HCT116 (cell line): ENCODE results near the gene GFM2. TPM values are rescaled to one million over a fixed set of nuclear protein-coding genes. Genes with fewer than 3 reads are reported as not detected.
"Not testable (repeated sequence)": the region's sequence is repeated elsewhere in the genome, so short reads cannot be mapped to it uniquely, and the experiment has no call there.

Source experiments
- ATAC-seq: fragments of 200-7000 bp; cut with Tn5 transposase; 2 replicates; pipeline ENCODE4 v1.9.1; 2020; ENCODE audit warnings: mild to moderate bottlenecking, moderate library complexity
- BruUV-seq: library from RNA; stranded (reverse); fragments of 400-500 nt; replicated peaks from 2 replicates; lab custom pipeline; 2021; lab: Mats Ljungman, UMichigan
- CTCF ChIA-PET: fragments of 300-600 bp; sonication (Branson Sonifier 250); formaldehyde crosslinking; loops from one replicate; lab custom pipeline; 2021; ENCODE audit warnings: antibody characterized with exemption; lab: Charles Lee
- POLR2A ChIA-PET: fragments of 300-600, 350-600 bp; sonication (Branson Sonifier 250); formaldehyde crosslinking; loops from one replicate; lab custom pipeline; 2021; ENCODE audit warnings: antibody characterized with exemption; lab: Charles Lee
- RAD21 ChIA-PET, 2 experiments: fragments of 300-600 bp; sonication (Branson Sonifier 250); formaldehyde crosslinking; loops; one replicate each; lab custom pipeline; 2023; ENCODE audit warnings: low total read pairs in 2 of 2; ENCODE audit not compliant: uncharacterized antibody in 2 of 2, unreplicated experiment in 2 of 2, low non-redundant PET in 1 of 2; lab: Charles Lee
- DNase-seq: peaks from one replicate; pipeline ENCODE4 v3.0.0-alpha.2; 2010; ENCODE audit warnings: low read depth, low spot score
- H2AFZ ChIP-seq: fragments of 200-600 bp; shearing (Covaris generic), sonication (generic); 2 replicates; pipeline ENCODE4 v1.6.1; 2017; ENCODE audit warnings: low read depth, mixed run types, mixed read lengths, antibody characterized with exemption, low read length; ENCODE audit not compliant: poor library complexity, severe bottlenecking
- H3K27ac ChIP-seq: 2 replicates; pipeline ENCODE4 v1.5.1; 2012; ENCODE audit warnings: low read depth, low read length
- H3K27me3 ChIP-seq: fragments of 200-600 bp; sonication (generic); 2 replicates; pipeline ENCODE4 v1.6.1; 2016; ENCODE audit warnings: mixed run types, low read length, mixed read lengths; ENCODE audit not compliant: insufficient read depth
- H3K36me3 ChIP-seq, 2 experiments: fragments of 200-500 bp in 1 of 2; fragments of 200-600 bp in 1 of 2; sonication (Bioruptor generic) in 1 of 2; sonication (generic) in 1 of 2; 2 replicates each; pipeline versions ENCODE4 v1.5.1 to v1.6.1; 2014 to 2016; ENCODE audit warnings: low read length in 2 of 2, inconsistent platforms in 1 of 2, mixed read lengths in 1 of 2, mixed run types in 1 of 2; ENCODE audit not compliant: insufficient read depth in 2 of 2, control insufficient read depth in 1 of 2
- H3K4me1 ChIP-seq, 2 experiments: fragments of 200-600 bp in 1 of 2; sonication (generic) in 1 of 2; 2 replicates each; pipeline versions ENCODE4 v1.5.1 to v1.6.1; 2012 to 2017; ENCODE audit warnings: low read length in 2 of 2, inconsistent platforms in 1 of 2, mild to moderate bottlenecking in 1 of 2, mixed read lengths in 1 of 2, mixed run types in 1 of 2, moderate library complexity in 1 of 2; ENCODE audit not compliant: insufficient read depth in 2 of 2, control insufficient read depth in 1 of 2
- H3K4me2 ChIP-seq: fragments of 200-600 bp; sonication (generic); 2 replicates; pipeline ENCODE4 v1.6.1; 2017; ENCODE audit warnings: mixed run types, low read length, mixed read lengths
- H3K4me3 ChIP-seq, 2 experiments: fragments of 200-600 bp in 1 of 2; sonication (generic) in 1 of 2; replicated peaks in 1 of 2; 2 replicates each; pipeline ENCODE4 v1.5.1; 2011 to 2016; ENCODE audit warnings: low read length in 2 of 2, control low read depth in 1 of 2, low read depth in 1 of 2, mild to moderate bottlenecking in 1 of 2, mixed read lengths in 1 of 2, mixed run types in 1 of 2
- H3K79me2 ChIP-seq: fragments of 200-600 bp; sonication (generic); 2 replicates; pipeline ENCODE4 v1.6.1; 2017; ENCODE audit warnings: mild to moderate bottlenecking, mixed run types, low read length, moderate library complexity, mixed read lengths; ENCODE audit not compliant: insufficient read depth
- H3K9ac ChIP-seq: fragments of 200-600 bp; sonication (generic); 2 replicates; pipeline ENCODE4 v1.6.1; 2016; ENCODE audit warnings: low read length, mixed read lengths
- H3K9me2 ChIP-seq: fragments of 200-600 bp; sonication (generic), shearing (Covaris generic); 2 replicates; pipeline ENCODE4 v1.6.1; 2017; ENCODE audit warnings: mixed run types, mild to moderate bottlenecking, moderate library complexity; ENCODE audit not compliant: insufficient read depth
- H3K9me3 ChIP-seq, 2 experiments: fragments of 200-500 bp in 1 of 2; fragments of 200-600 bp in 1 of 2; sonication (Bioruptor generic) in 1 of 2; sonication (generic) in 1 of 2; 2 replicates each; pipeline ENCODE4 v1.6.1; 2014 to 2017; ENCODE audit warnings: low read length in 2 of 2, mixed read lengths in 2 of 2, inconsistent platforms in 1 of 2, low read depth in 1 of 2, mild to moderate bottlenecking in 1 of 2, mixed run types in 1 of 2, moderate library complexity in 1 of 2; ENCODE audit not compliant: control insufficient read depth in 1 of 2, insufficient read depth in 1 of 2
- H4K20me1 ChIP-seq: fragments of 200-600 bp; sonication (generic), shearing (Covaris generic); 2 replicates; pipeline ENCODE4 v1.6.1; 2017; ENCODE audit warnings: mixed run types, mild to moderate bottlenecking, moderate library complexity; ENCODE audit not compliant: insufficient read depth
- CEBPB ChIP-seq: IDR thresholded peaks from 2 replicates; pipeline ENCODE4 v1.6.1; 2012; ENCODE audit warnings: low read depth
- CTCF ChIP-seq, 3 experiments: fragments of 200-600 bp in 1 of 3; sonication (generic) in 1 of 3; IDR thresholded peaks in 2 of 3; conservative IDR thresholded peaks in 1 of 3; 2 replicates each; pipeline ENCODE4 v1.5.1; 2012 to 2017; ENCODE audit warnings: low read depth in 2 of 3, low read length in 2 of 3, antibody characterized with exemption in 1 of 3, borderline replicate concordance in 1 of 3, control low read depth in 1 of 3, mild to moderate bottlenecking in 1 of 3, mixed read lengths in 1 of 3, mixed run types in 1 of 3, moderate library complexity in 1 of 3; ENCODE audit not compliant: insufficient read depth in 1 of 3
- EZH2 ChIP-seq: fragments of 200-600 bp; sonication (generic); IDR thresholded peaks from 2 replicates; pipeline ENCODE4 v1.6.1; 2017; ENCODE audit warnings: antibody characterized with exemption, mixed run types
- EZH2phosphoT487 ChIP-seq: fragments of 200-600 bp; IDR thresholded peaks from 2 replicates; pipeline ENCODE4 v1.6.1; 2018; ENCODE audit warnings: antibody characterized with exemption, borderline replicate concordance
- FOSL1 ChIP-seq: IDR thresholded peaks from 2 replicates; pipeline ENCODE4 v1.6.1; 2012; ENCODE audit warnings: low read depth
- JUND ChIP-seq: IDR thresholded peaks from 2 replicates; pipeline ENCODE4 v1.6.1; 2012
- MAX ChIP-seq: IDR thresholded peaks from 2 replicates; pipeline ENCODE4 v1.6.1; 2012
- POLR2AphosphoS5 ChIP-seq: IDR thresholded peaks from 2 replicates; pipeline ENCODE4 v1.6.1; 2011; ENCODE audit warnings: mild to moderate bottlenecking, low read depth, low read length, moderate library complexity
- RAD21 ChIP-seq: IDR thresholded peaks from 2 replicates; pipeline ENCODE4 v1.6.1; 2012; ENCODE audit warnings: low read depth, mild to moderate bottlenecking
- REST ChIP-seq: IDR thresholded peaks from 2 replicates; pipeline ENCODE4 v1.6.1; 2012; ENCODE audit warnings: low read depth
- SIN3A ChIP-seq: IDR thresholded peaks from 2 replicates; pipeline ENCODE4 v1.6.1; 2012; ENCODE audit warnings: low read depth
- ZBTB33 ChIP-seq: IDR thresholded peaks from 2 replicates; pipeline ENCODE4 v1.6.1; 2011; ENCODE audit warnings: mild to moderate bottlenecking, low read length, moderate library complexity; ENCODE audit not compliant: insufficient replicate concordance; ENCODE audit errors: extremely low read depth
- ZFX ChIP-seq: fragments of 450-650 bp; IDR thresholded peaks from 2 replicates; pipeline ENCODE4 v1.6.1; 2017
- intact Hi-C: fragments of 100-400 bp; cut with micrococcal nuclease; formaldehyde crosslinking; loops from 2 replicates; pipeline ENCODE4 v1.10.0; 2022
- total RNA-seq: library from RNA; stranded (reverse); gene quantifications from one replicate; pipeline ENCODE4 v1.2.1, GENCODE V29; 2021; ENCODE audit not compliant: unreplicated experiment

The GFM2 gene
- total RNA-seq, 1 experiment from 2014 or later: 25.0 TPM

GRCh38 chr5:74791669-74792068 is 24.8 kb upstream of the GFM2 start:
- H3K9ac ChIP-seq, BruUV-seq, H3K27ac ChIP-seq, DNase-seq, H3K27me3 ChIP-seq, RAD21 ChIA-PET, H2AFZ ChIP-seq, H4K20me1 ChIP-seq, ATAC-seq, H3K9me2 ChIP-seq, CTCF ChIA-PET, H3K79me2 ChIP-seq, intact Hi-C loops, H3K4me2 ChIP-seq, POLR2A ChIA-PET, H3K4me3 ChIP-seq, H3K4me1 ChIP-seq, H3K9me3 ChIP-seq, H3K36me3 ChIP-seq: not testable (repeated sequence)

- no peak for ATAC-seq
- CTCF ChIA-PET: no interaction called here
- peaks cover 2 to 5% of the 10 kb centered on the region in 2 experiments; a peak in 2 of 4 replicates for H3K36me3 ChIP-seq
- H3K9me2 ChIP-seq: no peaks in the 10 kb centered on the region
- intact Hi-C loops: no loop called here
- H2AFZ ChIP-seq: no peak overlapping the region
- H3K27ac ChIP-seq: no peak overlapping the region
- H3K4me2 ChIP-seq: no peak overlapping the region
- H3K4me1 ChIP-seq: no peaks in the 10 kb centered on the region
- H3K9me3 ChIP-seq: no peaks in the 10 kb centered on the region
- H4K20me1 ChIP-seq: no peaks in the 10 kb centered on the region
- H3K27me3 ChIP-seq: no peaks in the 10 kb centered on the region
- DNase-seq: no peak
- no peak overlapping the region for H3K9ac ChIP-seq
- no TSS peak for BruUV-seq
- no peaks in the 10 kb centered on the region for H3K79me2 ChIP-seq
- POLR2A ChIA-PET: no interaction called here
- RAD21 ChIA-PET: no interaction called here
- no peak overlapping the region for H3K4me3 ChIP-seq
- TF ChIP-seq JUND (no peak), SIN3A (no peak), FOSL1 (no peak), EZH2phosphoT487 (no peak), MAX (no peak), POLR2AphosphoS5 (no peak), RAD21 (no peak), CTCF (IDR thresholded peaks at IDR 0.05 in 2 of 3, conservative IDR thresholded peaks at IDR 0.05 in 1 of 3; ENCODE audit: borderline replicate concordance in 1 of 3, insufficient read depth in 1 of 3, low read depth in 2 of 3, low read length in 2 of 3) (no peak), EZH2 (no peak), ZBTB33 (no peak), CEBPB (no peak), REST (no peak), ZFX (no peak)
Measured at GRCh38 chr5:74787424-74787823, 20.5 kb upstream of the GFM2 start.
